Ovary (tissue), 9 donors: ENCODE results near the gene CCNB2. TPM values are rescaled to one million over a fixed set of nuclear protein-coding genes. Genes with fewer than 3 reads are reported as not detected.

ENCODE experiments used
- DNase-seq, 5 donors: peaks; one replicate each; pipeline ENCODE4 v3.0.0-alpha.2; 2019 to 2020
- H3K27ac ChIP-seq, 2 donors: fragments of 200-600 bp; one replicate each; pipeline versions ENCODE4 v1.5.1 to v1.8.0; 2019 to 2022
- H3K27me3 ChIP-seq: fragments of 200-600 bp; one replicate; pipeline ENCODE4 v1.8.0; 2022
- H3K36me3 ChIP-seq: fragments of 200-600 bp; sonication (generic); one replicate; pipeline ENCODE4 v1.5.1; 2019
- H3K4me1 ChIP-seq: one replicate; pipeline ENCODE4 v1.8.1; 2013; ENCODE audit warnings: mild to moderate bottlenecking, moderate library complexity; ENCODE audit not compliant: insufficient read depth
- H3K4me3 ChIP-seq: fragments of 200-600 bp; sonication (generic); one replicate; pipeline ENCODE4 v1.5.1; 2017
- H3K9me3 ChIP-seq, 2 donors: fragments of 200-600 bp in 1 of 2; sonication (generic) in 1 of 2; one replicate each; pipeline versions ENCODE4 v1.5.1 to v1.8.1; 2013 to 2019; ENCODE audit warnings: mild to moderate bottlenecking in 1 of 2, moderate library complexity in 1 of 2
- EP300 ChIP-seq: sonication (generic); formaldehyde crosslinking; IDR thresholded peaks from one replicate; pipeline ENCODE4 v1.6.1; 2017; ENCODE audit warnings: antibody characterized with exemption
- POLR2A ChIP-seq: fragments of 450-650 bp; IDR thresholded peaks from one replicate; pipeline ENCODE4 v1.6.1; 2017; ENCODE audit warnings: antibody characterized with exemption, mild to moderate bottlenecking, moderate library complexity
- WGBS, 3 donors: extraction: QIAGEN DNeasy Blood & Tissue Kit in 1 of 3; methylation state at CpG; one replicate each; pipeline versions ENCODE4 v1.1.5 to v1.1.7; 2013 to 2017; 5-methylcytosine and 5-hydroxymethylcytosine counted together
- intact Hi-C, 4 donors: fragments of 100-400 bp; cut with DNase I; formaldehyde crosslinking; loops; one replicate each; pipeline versions ENCODE4 v1.11.0 to v1.15.1; 2022 to 2023
- polyA plus RNA-seq, 2 donors: library from polyadenylated mRNA; stranded (reverse); fragments of 200-250 nt in 1 of 2; fragments of 350-450 nt in 1 of 2; fragmentation: Illumina TruSeq in 1 of 2; extraction: RNeasy Lipid Tissue Mini Kit (QIAGEN cat#74804) in 1 of 2; gene quantifications; one replicate each; pipeline ENCODE4 v1.2.3, GENCODE V29; 2013 to 2014
- total RNA-seq, 7 donors: library from RNA; depleted of rRNA in 2 of 7; stranded (reverse); fragments of >200 nt in 2 of 7; fragmentation: NEBNext Ultra II Directional in 3 of 7; extraction: Animal tissue kit (Norgen Biotek cat#: 25700) in 3 of 7; gene quantifications; one replicate each; pipeline versions ENCODE4 v1.1.0 to v1.2.4, GENCODE V29; 2016 to 2023
- TF ChIP-seq, protein P1 (sequence below), 3 donors: fragments of 450-650 bp in 2 of 3; fragments of 200-600 bp in 1 of 3; IDR thresholded peaks; one replicate each; pipeline versions ENCODE4 v1.5.1 to v1.8.0; 2016 to 2022; ENCODE audit warnings: antibody characterized with exemption in 3 of 3, mild to moderate bottlenecking in 1 of 3
- donor health status: DM: no; HTN: no; CAD: no; lungs with moderate emphysema.
- donor health status: DM: no; HTN: no; CAD: no.
- donor health status: Bipolar disorder and iron deficiency.
- donor health status: DM: yes; HTN: yes; CAD: no.
- donor health status: DM: no; HTN: no; CAD: no.
- donor health status: DM: yes; HTN: yes; CAD: no.

CCNB2 gene
- total and polyA plus RNA-seq, 9 donors = 0.28 to 2.5 (median 0.61) TPM; not detected in 1

DNA sequence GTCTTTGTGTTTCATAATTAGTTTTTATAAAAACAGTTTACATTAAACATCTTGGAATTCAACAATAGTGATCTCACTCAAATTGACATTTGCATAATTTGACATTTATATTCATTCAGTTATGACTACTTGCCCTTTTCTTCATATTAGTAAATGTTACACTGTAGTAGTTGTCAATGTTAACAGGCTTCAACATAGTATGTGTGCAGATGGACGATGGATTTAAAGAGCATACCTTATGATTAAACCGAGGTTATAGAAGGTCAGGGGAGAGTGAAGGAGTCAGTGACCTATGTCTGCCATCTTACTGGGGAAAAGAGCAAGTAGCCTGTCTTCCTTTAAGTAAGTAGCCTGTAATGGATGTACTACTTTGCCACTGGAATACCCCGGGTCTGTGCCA, 8.5 kb upstream of the CCNB2 start:
- 89 to 90% (median 90%) methylated on average over 3 of the region's 3 CpGs for WGBS, 3 donors
- H3K9me3 ChIP-seq = no peaks in the 10 kb centered on the region
- intact Hi-C loops = no loop called here
- H3K27ac ChIP-seq = no peak overlapping the region
- no peaks in the 10 kb centered on the region for H3K27me3 ChIP-seq
- no peak for TF ChIP-seq EP300
- TF ChIP-seq, protein P1, sequence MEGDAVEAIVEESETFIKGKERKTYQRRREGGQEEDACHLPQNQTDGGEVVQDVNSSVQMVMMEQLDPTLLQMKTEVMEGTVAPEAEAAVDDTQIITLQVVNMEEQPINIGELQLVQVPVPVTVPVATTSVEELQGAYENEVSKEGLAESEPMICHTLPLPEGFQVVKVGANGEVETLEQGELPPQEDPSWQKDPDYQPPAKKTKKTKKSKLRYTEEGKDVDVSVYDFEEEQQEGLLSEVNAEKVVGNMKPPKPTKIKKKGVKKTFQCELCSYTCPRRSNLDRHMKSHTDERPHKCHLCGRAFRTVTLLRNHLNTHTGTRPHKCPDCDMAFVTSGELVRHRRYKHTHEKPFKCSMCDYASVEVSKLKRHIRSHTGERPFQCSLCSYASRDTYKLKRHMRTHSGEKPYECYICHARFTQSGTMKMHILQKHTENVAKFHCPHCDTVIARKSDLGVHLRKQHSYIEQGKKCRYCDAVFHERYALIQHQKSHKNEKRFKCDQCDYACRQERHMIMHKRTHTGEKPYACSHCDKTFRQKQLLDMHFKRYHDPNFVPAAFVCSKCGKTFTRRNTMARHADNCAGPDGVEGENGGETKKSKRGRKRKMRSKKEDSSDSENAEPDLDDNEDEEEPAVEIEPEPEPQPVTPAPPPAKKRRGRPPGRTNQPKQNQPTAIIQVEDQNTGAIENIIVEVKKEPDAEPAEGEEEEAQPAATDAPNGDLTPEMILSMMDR (IDR thresholded peaks at IDR 0.05) = no peak
- no peak for TF ChIP-seq POLR2A
- no peak for DNase-seq
- H3K4me1 ChIP-seq = no peaks in the 10 kb centered on the region
- no peaks in the 10 kb centered on the region for H3K36me3 ChIP-seq
- no peak overlapping the region for H3K4me3 ChIP-seq

DNA sequence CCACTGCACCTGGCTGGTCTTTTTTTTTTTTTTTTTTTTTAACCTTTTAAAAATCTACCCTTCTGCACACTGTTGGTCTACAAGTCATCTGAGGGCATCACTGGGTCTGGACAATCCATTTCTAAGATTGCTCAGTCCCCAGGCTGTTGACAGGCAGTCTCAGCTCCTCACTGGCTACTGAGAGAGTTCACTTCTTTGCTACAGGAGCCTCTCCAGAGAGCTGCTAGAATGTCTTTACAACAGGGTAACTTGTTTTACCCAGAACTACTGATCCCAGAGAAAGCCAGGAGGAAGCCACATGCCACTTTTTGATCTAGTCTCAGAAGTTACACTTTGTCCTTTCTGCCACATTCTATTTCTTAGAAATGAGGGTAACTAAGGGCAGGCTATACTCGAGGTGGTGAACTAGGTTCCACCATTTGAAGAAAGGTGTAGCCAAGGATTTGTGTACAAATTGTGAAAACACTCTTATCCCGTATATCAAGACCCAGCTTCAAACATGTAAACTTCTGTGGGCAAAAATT, 5.7 kb upstream of the CCNB2 start:
- 62 to 77% (median 77%) methylated on average over 2 of the region's 2 CpGs for WGBS, 3 donors
- DNase-seq = no peak
- no peaks in the 10 kb centered on the region for H3K9me3 ChIP-seq
- H3K27me3 ChIP-seq = no peaks in the 10 kb centered on the region
- intact Hi-C loops = no loop called here
- H3K27ac ChIP-seq = no peak overlapping the region
- TF ChIP-seq EP300 = no peak
- H3K4me1 ChIP-seq = no peaks in the 10 kb centered on the region
- H3K36me3 ChIP-seq = no peaks in the 10 kb centered on the region
- H3K4me3 ChIP-seq = no peak overlapping the region

DNA sequence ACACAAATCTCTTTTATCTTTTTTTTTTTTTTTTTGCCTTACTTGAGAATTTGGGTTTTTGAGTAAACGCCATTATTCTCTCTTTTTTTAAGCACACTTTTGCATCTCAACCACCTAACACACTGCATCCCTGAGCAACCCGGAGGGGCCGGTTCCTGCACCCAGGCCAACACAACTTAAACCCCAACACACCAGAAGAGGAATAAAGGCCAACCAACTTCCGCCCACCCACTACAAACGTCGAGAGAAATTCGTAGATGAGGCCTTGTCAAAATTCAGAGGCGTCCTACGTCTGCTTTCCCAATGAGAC, 389 bp upstream of the CCNB2 start:
- Histone ChIP-seq H3K4me3 (peak overlapping the region; percentile 52), H3K36me3 (no peaks in the 10 kb centered on the region), H3K4me1 (no peaks in the 10 kb centered on the region), H3K9me3 (no peaks in the 10 kb centered on the region), H3K27ac (no peak overlapping the region), H3K27me3 (no peaks in the 10 kb centered on the region)
- 0 to 1% (median 1%) methylated on average over 9 of the region's 9 CpGs for WGBS, 3 donors
- no peak for TF ChIP-seq POLR2A
- no peak for TF ChIP-seq EP300
- peak in 1 of 5 donors; percentile 17 for DNase-seq
- intact Hi-C loops = no loop called here

DNA sequence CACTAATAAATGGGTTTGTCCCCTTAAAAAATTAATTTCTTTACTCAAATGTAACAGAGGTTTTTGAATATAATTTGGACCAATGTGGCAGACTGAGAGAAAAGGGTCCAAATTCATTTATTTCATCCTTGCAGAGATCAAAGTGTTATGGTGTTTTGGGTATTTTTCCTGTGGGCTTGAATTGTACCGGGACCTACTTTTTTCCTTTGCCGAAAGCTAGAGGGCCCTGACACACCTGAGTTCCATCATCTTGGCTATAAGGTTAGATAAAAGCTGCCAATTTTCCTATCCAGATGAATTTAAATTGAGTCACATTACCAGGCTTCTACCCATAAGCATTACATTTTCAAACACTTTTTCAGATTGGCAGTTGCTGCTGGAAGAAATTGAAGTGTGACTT, 908 bp downstream of the CCNB2 start:
- Histone ChIP-seq H3K9me3 (no peaks in the 10 kb centered on the region), H3K36me3 (no peaks in the 10 kb centered on the region), H3K4me3 (no peak overlapping the region), H3K27ac (peak overlapping the region in 1 of 2 donors; percentile 10), H3K4me1 (no peaks in the 10 kb centered on the region), H3K27me3 (no peaks in the 10 kb centered on the region)
- no peak for DNase-seq
- TF ChIP-seq EP300 (no peak), POLR2A (no peak)
- WGBS, 3 donors = 35 to 47% (median 35%) methylated on average over 2 of the region's 2 CpGs
- intact Hi-C loops = no loop called here

DNA sequence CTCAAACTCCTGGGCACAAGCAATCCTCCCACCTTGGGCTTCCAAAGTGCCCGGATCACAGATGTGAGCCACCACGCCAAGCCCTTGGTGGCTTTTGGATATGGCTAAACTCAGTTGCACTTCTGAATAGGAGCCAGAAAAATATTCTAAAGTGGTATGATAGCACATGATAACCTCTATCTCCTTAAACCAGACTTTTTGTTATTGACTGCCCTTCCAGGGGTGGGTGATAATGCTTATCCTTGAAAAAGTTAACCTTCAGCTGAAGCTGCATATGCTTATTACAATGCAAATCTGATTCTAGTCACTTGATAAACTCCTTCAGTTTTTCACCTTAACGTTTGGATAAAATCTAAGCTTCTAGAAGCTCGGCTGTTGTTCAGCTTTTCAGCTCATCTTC, 6.3 kb downstream of the CCNB2 start:
- no peak for DNase-seq
- intact Hi-C loops = no loop called here
- Histone ChIP-seq H3K27ac (no peak overlapping the region), H3K4me1 (no peaks in the 10 kb centered on the region), H3K4me3 (no peak overlapping the region), H3K27me3 (no peaks in the 10 kb centered on the region), H3K9me3 (no peaks in the 10 kb centered on the region), H3K36me3 (no peaks in the 10 kb centered on the region)
- TF ChIP-seq POLR2A (no peak), EP300 (no peak)
- TF ChIP-seq, protein P1 (IDR thresholded peaks at IDR 0.05) = no peak
- 89 to 95% (median 91%) methylated on average over 4 of the region's 4 CpGs for WGBS, 3 donors

DNA sequence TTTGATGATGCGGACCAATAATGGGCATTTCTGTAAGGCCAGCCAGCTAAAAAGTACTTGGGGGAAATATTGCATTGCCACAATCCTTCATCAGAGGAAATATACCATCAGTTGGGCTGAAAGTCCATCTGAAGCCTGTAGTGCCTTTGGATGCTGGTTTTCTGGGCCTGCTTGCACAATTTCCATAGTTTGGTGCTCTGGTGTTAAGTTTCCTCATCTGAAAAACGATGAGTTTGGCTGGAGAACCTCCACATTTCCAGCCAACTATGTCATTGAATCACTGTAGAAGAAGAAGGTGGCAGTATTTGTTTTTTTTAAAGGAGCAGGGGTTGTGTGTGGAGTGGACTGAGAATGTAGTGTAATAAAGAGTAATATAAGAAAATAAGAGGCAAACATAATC, 10.1 kb downstream of the CCNB2 start:
- WGBS, 3 donors = 73 to 84% (median 82%) methylated on average over 2 of the region's 2 CpGs
- Histone ChIP-seq H3K27me3 (no peaks in the 10 kb centered on the region), H3K9me3 (no peaks in the 10 kb centered on the region), H3K27ac (no peak overlapping the region), H3K4me1 (no peaks in the 10 kb centered on the region), H3K36me3 (no peaks in the 10 kb centered on the region), H3K4me3 (no peak overlapping the region)
- TF ChIP-seq, protein P1 (IDR thresholded peaks at IDR 0.05) = no peak
- TF ChIP-seq EP300 = no peak
- TF ChIP-seq POLR2A = no peak
- DNase-seq = no peak
- intact Hi-C loops = no loop called here
